CD14-positive monocyte (primary cell): ENCODE results near the gene WWOX. TPM values are rescaled to one million over a fixed set of nuclear protein-coding genes. Genes with fewer than 3 reads are reported as not detected.

Experiments used
- DNase-seq, 3 donors: peaks; one replicate each; pipeline ENCODE4 v3.0.0-alpha.2; 2011 to 2022
- H2AFZ ChIP-seq: 2 replicates; pipeline ENCODE4 v1.6.0; 2012; ENCODE audit warnings: mild to moderate bottlenecking, low read depth, low read length, inconsistent platforms; ENCODE audit not compliant: insufficient read depth, poor library complexity, severe bottlenecking
- H3K27ac ChIP-seq, 2 donors: 1 replicate in 1 of 2; 2 replicates in 1 of 2; pipeline ENCODE4 v1.5.1; 2012 to 2013; ENCODE audit warnings: low read length in 2 of 2, control low read depth in 1 of 2, inconsistent platforms in 1 of 2, low read depth in 1 of 2, mild to moderate bottlenecking in 1 of 2
- H3K27me3 ChIP-seq, 2 donors: one replicate each; pipeline versions ENCODE4 v1.6.0 to v1.6.1; 2011 to 2013; ENCODE audit warnings: low read length in 2 of 2; ENCODE audit not compliant: control insufficient read depth in 2 of 2, insufficient read depth in 2 of 2
- H3K36me3 ChIP-seq, 2 donors: replicated peaks in 1 of 2; 1 replicate in 1 of 2; 2 replicates in 1 of 2; pipeline versions ENCODE4 v1.5.1 to v1.6.1; 2012 to 2013; ENCODE audit warnings: low read length in 2 of 2, control low read depth in 1 of 2, inconsistent platforms in 1 of 2, mild to moderate bottlenecking in 1 of 2; ENCODE audit not compliant: insufficient read depth in 2 of 2, control insufficient read depth in 1 of 2
- H3K4me1 ChIP-seq, 2 donors: 1 replicate in 1 of 2; 2 replicates in 1 of 2; pipeline versions ENCODE4 v1.5.1 to v1.6.1; 2012 to 2013; ENCODE audit warnings: low read length in 2 of 2, control low read depth in 1 of 2, inconsistent platforms in 1 of 2, mild to moderate bottlenecking in 1 of 2, moderate library complexity in 1 of 2; ENCODE audit not compliant: insufficient read depth in 2 of 2, control insufficient read depth in 1 of 2
- H3K4me2 ChIP-seq: replicated peaks from 2 replicates; pipeline ENCODE3; 2012; ENCODE audit warnings: low read length, moderate library complexity, mild to moderate bottlenecking; ENCODE audit not compliant: poor library complexity, severe bottlenecking; ENCODE audit errors: extremely low read depth
- H3K4me3 ChIP-seq, 3 experiments: fragments of 200-600 bp in 1 of 3; sonication (generic) in 1 of 3; replicated peaks in 1 of 3; 1 replicate in 2 of 3; 2 replicates in 1 of 3; pipeline ENCODE4 v1.5.1; 2011 to 2013; ENCODE audit warnings: low read length in 3 of 3, mild to moderate bottlenecking in 3 of 3, control low read depth in 2 of 3, low read depth in 2 of 3, inconsistent platforms in 1 of 3, moderate library complexity in 1 of 3
- H3K79me2 ChIP-seq: 2 replicates; pipeline ENCODE4 v1.6.0; 2012; ENCODE audit warnings: mild to moderate bottlenecking, control low read depth, inconsistent platforms, low read length, moderate library complexity; ENCODE audit not compliant: insufficient read depth
- H3K9ac ChIP-seq: 2 replicates; pipeline ENCODE4 v1.6.0; 2017; ENCODE audit warnings: low read length, mild to moderate bottlenecking; ENCODE audit not compliant: insufficient read depth, poor library complexity, severe bottlenecking
- H3K9me3 ChIP-seq, 2 donors: replicated peaks in 1 of 2; 1 replicate in 1 of 2; 2 replicates in 1 of 2; pipeline versions ENCODE4 v1.5.1 to v1.6.1; 2012 to 2013; ENCODE audit warnings: low read length in 2 of 2, control low read depth in 1 of 2; ENCODE audit not compliant: control insufficient read depth in 1 of 2, insufficient read depth in 1 of 2
- H4K20me1 ChIP-seq: 2 replicates; pipeline ENCODE4 v1.6.0; 2012; ENCODE audit warnings: mild to moderate bottlenecking, low read length, control low read depth, moderate library complexity; ENCODE audit not compliant: insufficient read depth
- H3K27ac Mint-ChIP-seq, 7 donors: one replicate each; pipeline ENCODE4 v1.8.0; 2020; ENCODE audit warnings: mild to moderate bottlenecking in 7 of 7, mixed read lengths in 7 of 7, moderate library complexity in 6 of 7, inconsistent platforms in 2 of 7
- H3K27me3 Mint-ChIP-seq, 3 donors: one replicate each; pipeline ENCODE4 v1.8.0; 2021 to 2022; ENCODE audit warnings: low read depth in 3 of 3, mild to moderate bottlenecking in 3 of 3, mixed read lengths in 3 of 3, moderate library complexity in 3 of 3, inconsistent platforms in 1 of 3
- H3K36me3 Mint-ChIP-seq, 2 donors: one replicate each; pipeline ENCODE4 v1.8.0; 2020; ENCODE audit warnings: mixed read lengths in 2 of 2, inconsistent platforms in 1 of 2, mild to moderate bottlenecking in 1 of 2
- H3K4me1 Mint-ChIP-seq: one replicate; pipeline ENCODE4 v1.8.0; 2020; ENCODE audit warnings: mild to moderate bottlenecking, mixed read lengths
- H3K4me3 Mint-ChIP-seq, 2 donors: one replicate each; pipeline ENCODE4 v1.8.0; 2020; ENCODE audit warnings: mild to moderate bottlenecking in 2 of 2, mixed read lengths in 2 of 2, moderate library complexity in 1 of 2
- H3K9me3 Mint-ChIP-seq, 7 donors: one replicate each; pipeline ENCODE4 v1.8.0; 2020 to 2022; ENCODE audit warnings: mixed read lengths in 7 of 7, mild to moderate bottlenecking in 6 of 7, moderate library complexity in 6 of 7, inconsistent platforms in 2 of 7
- WGBS: methylation state at CpG from one replicate; pipeline ENCODE4 v1.1.5; 2013; ENCODE audit warnings: missing lambda C conversion rate; ENCODE audit not compliant: insufficient coverage; 5-methylcytosine and 5-hydroxymethylcytosine counted together
- intact Hi-C, 2 donors: fragments of 100-400 bp; cut with micrococcal nuclease; formaldehyde crosslinking; loops; one replicate each; pipeline versions ENCODE4 v1.15.0 to v1.15.1; 2023
- polyA plus RNA-seq, 3 donors: library from polyadenylated mRNA; depleted of rRNA in 1 of 3; unstranded in 2 of 3; stranded (reverse) in 1 of 3; fragments of 300-500 nt in 2 of 3; fragments of >200 nt in 1 of 3; fragmentation: Illumina TruSeq in 2 of 3; gene quantifications; 1 replicate in 2 of 3; 2 replicates in 1 of 3; pipeline ENCODE4 v1.2.3, GENCODE V29; 2012 to 2021
- TF ChIP-seq, protein P1 (sequence below): fragments of 200-600 bp; IDR thresholded peaks from one replicate; pipeline ENCODE4 v1.8.0; 2022; ENCODE audit warnings: antibody characterized with exemption, mild to moderate bottlenecking

Gene WWOX
- polyA plus RNA-seq, 3 donors: 4.0 to 7.0 (median 6.3) TPM

DNA sequence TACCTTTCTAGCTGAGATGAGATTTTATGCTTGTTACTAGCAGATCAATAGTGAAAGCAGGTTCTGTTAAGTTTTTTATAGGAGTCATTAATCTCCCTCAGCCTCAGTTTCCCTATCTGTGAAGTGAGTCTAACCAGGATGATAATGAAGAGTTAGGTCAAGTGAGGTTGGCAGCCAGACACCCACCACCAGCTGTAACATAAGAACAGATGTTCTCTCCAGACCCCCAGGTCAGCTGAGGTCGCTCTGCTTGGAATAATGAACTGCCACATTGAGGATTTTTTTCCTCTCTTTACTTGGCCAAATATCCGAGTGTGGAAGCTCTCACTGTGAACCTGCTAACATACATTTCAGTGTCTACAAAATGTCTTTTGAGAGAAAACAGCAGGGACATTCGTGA lies 389.6 kb downstream of the WWOX start:
- peaks cover 0 to 3% (median 0%) of the 10 kb centered on the region in 7 donors for H3K9me3 Mint-ChIP-seq
- Histone ChIP-seq H4K20me1 (no peaks in the 10 kb centered on the region), H3K4me1 (peaks cover 1 to 3% of the 10 kb centered on the region in 2 donors), H3K27me3 (no peaks in the 10 kb centered on the region), H3K4me3 (no peak overlapping the region), H3K9me3 (no peaks in the 10 kb centered on the region), H3K4me2 (no peak overlapping the region), H3K79me2 (no peaks in the 10 kb centered on the region), H2AFZ (no peak overlapping the region), H3K36me3 (no peaks in the 10 kb centered on the region), H3K9ac (no peak overlapping the region), H3K27ac (no peak overlapping the region)
- 100% methylated on average over 2 of the region's 3 CpGs for WGBS
- peaks cover 0 to 3% (median 2%) of the 10 kb centered on the region in 3 donors for H3K27me3 Mint-ChIP-seq
- H3K4me1 Mint-ChIP-seq: peaks cover 3% of the 10 kb centered on the region
- H3K4me3 Mint-ChIP-seq: no peak overlapping the region
- TF ChIP-seq, protein P1, sequence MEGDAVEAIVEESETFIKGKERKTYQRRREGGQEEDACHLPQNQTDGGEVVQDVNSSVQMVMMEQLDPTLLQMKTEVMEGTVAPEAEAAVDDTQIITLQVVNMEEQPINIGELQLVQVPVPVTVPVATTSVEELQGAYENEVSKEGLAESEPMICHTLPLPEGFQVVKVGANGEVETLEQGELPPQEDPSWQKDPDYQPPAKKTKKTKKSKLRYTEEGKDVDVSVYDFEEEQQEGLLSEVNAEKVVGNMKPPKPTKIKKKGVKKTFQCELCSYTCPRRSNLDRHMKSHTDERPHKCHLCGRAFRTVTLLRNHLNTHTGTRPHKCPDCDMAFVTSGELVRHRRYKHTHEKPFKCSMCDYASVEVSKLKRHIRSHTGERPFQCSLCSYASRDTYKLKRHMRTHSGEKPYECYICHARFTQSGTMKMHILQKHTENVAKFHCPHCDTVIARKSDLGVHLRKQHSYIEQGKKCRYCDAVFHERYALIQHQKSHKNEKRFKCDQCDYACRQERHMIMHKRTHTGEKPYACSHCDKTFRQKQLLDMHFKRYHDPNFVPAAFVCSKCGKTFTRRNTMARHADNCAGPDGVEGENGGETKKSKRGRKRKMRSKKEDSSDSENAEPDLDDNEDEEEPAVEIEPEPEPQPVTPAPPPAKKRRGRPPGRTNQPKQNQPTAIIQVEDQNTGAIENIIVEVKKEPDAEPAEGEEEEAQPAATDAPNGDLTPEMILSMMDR: no peak
- no peaks in the 10 kb centered on the region for H3K36me3 Mint-ChIP-seq
- no peak overlapping the region for H3K27ac Mint-ChIP-seq
- DNase-seq: no peak
- intact Hi-C loops: no loop called here

DNA sequence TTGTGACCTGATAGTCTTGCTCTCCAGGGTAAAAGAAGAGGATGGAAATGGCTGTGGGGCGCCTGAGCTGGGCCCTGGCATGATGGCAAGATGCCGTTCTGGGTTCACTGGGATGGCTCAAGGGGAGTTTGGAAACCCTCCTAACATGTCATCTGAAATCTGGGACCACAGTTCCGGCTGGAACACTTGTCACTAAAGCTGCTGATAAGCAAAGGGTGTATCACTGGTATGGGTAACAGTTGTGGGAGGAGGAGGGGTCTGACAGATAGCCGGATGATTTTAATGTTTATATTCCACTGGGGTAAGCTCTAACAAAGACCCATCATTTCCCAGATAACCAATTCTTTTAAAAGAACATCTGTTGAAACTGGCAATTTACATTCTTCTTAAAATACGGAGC lies 390.2 kb downstream of the WWOX start:
- H3K9ac ChIP-seq: no peak overlapping the region
- TF ChIP-seq, protein P1: no peak
- intact Hi-C loops: no loop called here
- Mint-ChIP-seq H3K4me1 (peaks cover 5% of the 10 kb centered on the region), H3K27me3 (peaks cover 0 to 3% (median 2%) of the 10 kb centered on the region in 3 donors), H3K27ac (no peak overlapping the region), H3K9me3 (peaks cover 0 to 3% (median 0%) of the 10 kb centered on the region in 7 donors), H3K36me3 (no peaks in the 10 kb centered on the region), H3K4me3 (no peak overlapping the region)
- no peak for DNase-seq
- H3K79me2 ChIP-seq: no peaks in the 10 kb centered on the region
- peaks cover 7 to 9% of the 10 kb centered on the region in 2 donors for H3K4me1 ChIP-seq
- WGBS: no CpG with 5 or more reads among the region's 5 CpGs
- no peak overlapping the region for H3K4me2 ChIP-seq
- H3K27ac ChIP-seq: no peak overlapping the region
- H3K9me3 ChIP-seq: no peaks in the 10 kb centered on the region
- H2AFZ ChIP-seq: no peak overlapping the region
- H4K20me1 ChIP-seq: no peaks in the 10 kb centered on the region
- no peaks in the 10 kb centered on the region for H3K36me3 ChIP-seq
- H3K27me3 ChIP-seq: no peaks in the 10 kb centered on the region
- H3K4me3 ChIP-seq: no peak overlapping the region
